Neural progenitor cell (in vitro differentiated cells): ENCODE measurements around the gene GALNT18. TPM values are rescaled to one million over a fixed set of nuclear protein-coding genes. Genes with fewer than 3 reads are reported as not detected.

Experiments
- DNase-seq: peaks from one replicate; pipeline ENCODE4 v3.0.0-alpha.2; 2016; ENCODE audit warnings: low spot score
- H2AFZ ChIP-seq: fragments of 200-600 bp; sonication (generic); replicated peaks from 2 replicates; pipeline ENCODE4 v1.6.1; 2016; ENCODE audit warnings: antibody characterized with exemption
- H3F3A ChIP-seq: fragments of 200-600 bp; sonication (generic); 2 replicates; pipeline ENCODE4 v1.6.1; 2016; ENCODE audit warnings: antibody characterized with exemption, low read depth
- H3K27ac ChIP-seq: fragments of 200-600 bp; sonication (generic); 2 replicates; pipeline ENCODE4 v1.5.1; 2016; ENCODE audit warnings: mild to moderate bottlenecking
- H3K27me3 ChIP-seq: fragments of 200-600 bp; sonication (generic); 2 replicates; pipeline ENCODE4 v1.6.1; 2016; ENCODE audit warnings: mild to moderate bottlenecking, moderate library complexity
- H3K36me3 ChIP-seq: fragments of 200-600 bp; sonication (generic); 2 replicates; pipeline ENCODE4 v1.5.1; 2016
- H3K4me1 ChIP-seq: fragments of 200-600 bp; sonication (generic); 2 replicates; pipeline ENCODE4 v1.6.1; 2016; ENCODE audit warnings: mixed run types
- H3K4me2 ChIP-seq: fragments of 200-600 bp; sonication (generic); 2 replicates; pipeline ENCODE4 v1.6.1; 2016
- H3K4me3 ChIP-seq: fragments of 200-600 bp; sonication (generic); 2 replicates; pipeline ENCODE4 v1.5.1; 2016
- H3K79me2 ChIP-seq: fragments of 200-600 bp; sonication (generic); 2 replicates; pipeline ENCODE4 v1.6.1; 2016; ENCODE audit warnings: low read depth
- H3K9ac ChIP-seq: fragments of 200-600 bp; sonication (generic); 2 replicates; pipeline ENCODE4 v1.6.1; 2016
- H3K9me3 ChIP-seq: fragments of 200-600 bp; sonication (generic); 2 replicates; pipeline ENCODE4 v1.5.1; 2016; ENCODE audit warnings: low read depth
- H4K20me1 ChIP-seq: fragments of 200-600 bp; sonication (generic); 2 replicates; pipeline ENCODE4 v1.6.1; 2016; ENCODE audit warnings: low read depth
- H3K27ac Mint-ChIP-seq: 3 replicates; pipeline ENCODE4 v1.8.0; 2021; ENCODE audit warnings: mixed read lengths
- H3K27me3 Mint-ChIP-seq: 2 replicates; pipeline ENCODE4 v1.8.0; 2022; ENCODE audit warnings: low read depth, mild to moderate bottlenecking, inconsistent platforms, moderate library complexity, mixed read lengths; ENCODE audit not compliant: insufficient read depth
- H3K36me3 Mint-ChIP-seq: 3 replicates; pipeline ENCODE4 v1.8.0; 2021; ENCODE audit warnings: mixed read lengths
- H3K4me1 Mint-ChIP-seq: 3 replicates; pipeline ENCODE4 v1.8.0; 2021; ENCODE audit warnings: mixed read lengths
- H3K4me3 Mint-ChIP-seq: 3 replicates; pipeline ENCODE4 v1.8.0; 2021; ENCODE audit warnings: mild to moderate bottlenecking, moderate library complexity, mixed read lengths
- H3K9me3 Mint-ChIP-seq: 3 replicates; pipeline ENCODE4 v1.8.0; 2020; ENCODE audit warnings: mixed read lengths
- CTCF ChIP-seq: fragments of 200-600 bp; sonication (generic); IDR thresholded peaks from 2 replicates; pipeline ENCODE4 v1.5.1; 2017; ENCODE audit warnings: antibody characterized with exemption, mild to moderate bottlenecking
- EZH2 ChIP-seq: fragments of 200-600 bp; sonication (generic); IDR thresholded peaks from 2 replicates; pipeline ENCODE4 v1.6.1; 2017; ENCODE audit warnings: antibody characterized with exemption, mild to moderate bottlenecking, moderate library complexity
- EZH2phosphoT487 ChIP-seq: fragments of 200-600 bp; sonication (generic); IDR thresholded peaks from 2 replicates; pipeline ENCODE4 v1.6.1; 2017; ENCODE audit warnings: antibody characterized with exemption
- total RNA-seq: library from RNA; depleted of rRNA; stranded (reverse); fragments of >200 nt; gene quantifications from 2 replicates; pipeline ENCODE4 v1.2.3, GENCODE V29; 2015; ENCODE audit warnings: low replicate concordance

Gene GALNT18
- total RNA-seq, 1 donor from 2014 or later = 2.4 TPM

- Mint-ChIP-seq H3K4me3 (no peak overlapping the region), H3K4me1 (peaks cover 4% of the 10 kb centered on the region), H3K27ac (no peak overlapping the region), H3K27me3 (peaks cover 2% of the 10 kb centered on the region), H3K36me3 (no peaks in the 10 kb centered on the region), H3K9me3 (peaks cover 2% of the 10 kb centered on the region)
- Histone ChIP-seq H3K9ac (no peak overlapping the region), H2AFZ (peak overlapping the region; percentile 20), H3K79me2 (no peaks in the 10 kb centered on the region), H3K27me3 (no peaks in the 10 kb centered on the region), H3K4me3 (no peak overlapping the region), H4K20me1 (no peaks in the 10 kb centered on the region), H3K9me3 (no peaks in the 10 kb centered on the region), H3K36me3 (no peaks in the 10 kb centered on the region), H3K4me1 (peaks cover 11% of the 10 kb centered on the region), H3F3A (peaks cover 4% of the 10 kb centered on the region), H3K27ac (no peak overlapping the region), H3K4me2 (no peak overlapping the region)
- TF ChIP-seq EZH2 = no peak
- no peak for TF ChIP-seq EZH2phosphoT487
- TF ChIP-seq CTCF = no peak
- no peak for DNase-seq
Measured at GRCh38 chr11:11605181-11605580, 16.6 kb downstream of the GALNT18 start.

GRCh38 chr11:11604370-11604990 is 17.3 kb downstream of the GALNT18 start:
- H3K4me2 ChIP-seq = no peak overlapping the region
- peaks cover 4% of the 10 kb centered on the region for H3F3A ChIP-seq
- Mint-ChIP-seq H3K36me3 (no peaks in the 10 kb centered on the region), H3K27me3 (peaks cover 2% of the 10 kb centered on the region), H3K9me3 (peaks cover 2% of the 10 kb centered on the region), H3K4me1 (peaks cover 4% of the 10 kb centered on the region), H3K27ac (no peak overlapping the region), H3K4me3 (no peak overlapping the region)
- no peaks in the 10 kb centered on the region for H3K79me2 ChIP-seq
- H3K4me3 ChIP-seq = no peak overlapping the region
- H3K4me1 ChIP-seq = peaks cover 11% of the 10 kb centered on the region
- H3K27me3 ChIP-seq = no peaks in the 10 kb centered on the region
- H4K20me1 ChIP-seq = no peaks in the 10 kb centered on the region
- TF ChIP-seq EZH2 = no peak
- no peak for TF ChIP-seq EZH2phosphoT487
- no peak for TF ChIP-seq CTCF
- no peak overlapping the region for H3K9ac ChIP-seq
- no peak overlapping the region for H2AFZ ChIP-seq
- H3K9me3 ChIP-seq = no peaks in the 10 kb centered on the region
- no peak overlapping the region for H3K27ac ChIP-seq
- no peak for DNase-seq
- H3K36me3 ChIP-seq = no peaks in the 10 kb centered on the region

GRCh38 chr11:11602011-11602410 is 19.8 kb downstream of the GALNT18 start:
- H3K79me2 ChIP-seq = no peaks in the 10 kb centered on the region
- H3K9me3 ChIP-seq = no peaks in the 10 kb centered on the region
- Mint-ChIP-seq H3K9me3 (peaks cover 2% of the 10 kb centered on the region), H3K4me1 (peaks cover 4% of the 10 kb centered on the region), H3K27me3 (no peaks in the 10 kb centered on the region), H3K4me3 (no peak overlapping the region), H3K36me3 (no peaks in the 10 kb centered on the region), H3K27ac (no peak overlapping the region)
- H4K20me1 ChIP-seq = no peaks in the 10 kb centered on the region
- no peak overlapping the region for H3K4me3 ChIP-seq
- no peak overlapping the region for H2AFZ ChIP-seq
- H3K4me2 ChIP-seq = no peak overlapping the region
- no peaks in the 10 kb centered on the region for H3K36me3 ChIP-seq
- no peak for DNase-seq
- H3F3A ChIP-seq = peaks cover 4% of the 10 kb centered on the region
- TF ChIP-seq CTCF = no peak
- no peak for TF ChIP-seq EZH2phosphoT487
- TF ChIP-seq EZH2 = no peak
- no peak overlapping the region for H3K9ac ChIP-seq
- peaks cover 7% of the 10 kb centered on the region for H3K4me1 ChIP-seq
- no peak overlapping the region for H3K27ac ChIP-seq
- no peaks in the 10 kb centered on the region for H3K27me3 ChIP-seq
